ENCODE results near the gene LYRM4. TPM values are rescaled to one million over a fixed set of nuclear protein-coding genes. Genes with fewer than 3 reads are reported as not detected.

LYRM4 gene
- total RNA-seq, 2 donors from 2014 or later, result 19.1 to 22.5 TPM

GRCh38 chr6:5081955-5082354 is 178.8 kb downstream of the LYRM4 start:
- Histone ChIP-seq H3K36me3 (no peaks in the 10 kb centered on the region), H3K27ac (no peak overlapping the region), H3K4me3 (no peak overlapping the region), H3K9me3 (no peaks in the 10 kb centered on the region), H3K4me1 (peaks cover 0 to 23% of the 10 kb centered on the region in 2 donors), H3K27me3 (no peaks in the 10 kb centered on the region)
- TF ChIP-seq CTCF (IDR thresholded peaks at IDR 0.05), result no peak
- no peak for DNase-seq (ENCODE audit: low spot score)

- no peaks in the 10 kb centered on the region for H3K9me3 ChIP-seq
- H3K27ac ChIP-seq, result no peak overlapping the region
- no peak for TF ChIP-seq CTCF (IDR thresholded peaks at IDR 0.05)
- DNase-seq (ENCODE audit: low spot score), result no peak
- H3K4me3 ChIP-seq, result no peak overlapping the region
- peaks cover 0 to 15% of the 10 kb centered on the region in 2 donors for H3K4me1 ChIP-seq
- no peaks in the 10 kb centered on the region for H3K36me3 ChIP-seq
- H3K27me3 ChIP-seq, result no peaks in the 10 kb centered on the region
Observed at GRCh38 chr6:5081182-5081581, 179.6 kb downstream of the LYRM4 start.

- peaks cover 0 to 9% of the 10 kb centered on the region in 2 donors for H3K4me1 ChIP-seq
- H3K27ac ChIP-seq, result no peak overlapping the region
- no peak overlapping the region for H3K4me3 ChIP-seq
- H3K36me3 ChIP-seq, result no peaks in the 10 kb centered on the region
- DNase-seq (ENCODE audit: low spot score), result no peak
- no peak for TF ChIP-seq CTCF (IDR thresholded peaks at IDR 0.05)
- no peaks in the 10 kb centered on the region for H3K27me3 ChIP-seq
- H3K9me3 ChIP-seq, result no peaks in the 10 kb centered on the region
Observed at GRCh38 chr6:5080574-5080973, 180.2 kb downstream of the LYRM4 start.

- no peak for DNase-seq (ENCODE audit: low spot score)
- Histone ChIP-seq H3K27ac (no peak overlapping the region), H3K4me1 (peaks cover 0 to 4% of the 10 kb centered on the region in 2 donors), H3K27me3 (no peaks in the 10 kb centered on the region), H3K4me3 (no peak overlapping the region), H3K9me3 (no peaks in the 10 kb centered on the region), H3K36me3 (no peaks in the 10 kb centered on the region)
- TF ChIP-seq CTCF (IDR thresholded peaks at IDR 0.05), result no peak
Observed at GRCh38 chr6:5079692-5080091, 181.1 kb downstream of the LYRM4 start.

GRCh38 chr6:5078121-5078669 is 182.6 kb downstream of the LYRM4 start:
- Histone ChIP-seq H3K4me3 (no peak overlapping the region), H3K9me3 (no peaks in the 10 kb centered on the region), H3K36me3 (no peaks in the 10 kb centered on the region), H3K4me1 (no peaks in the 10 kb centered on the region), H3K27ac (no peak overlapping the region), H3K27me3 (no peaks in the 10 kb centered on the region)
- TF ChIP-seq CTCF (IDR thresholded peaks at IDR 0.05), result no peak
- no peak for DNase-seq (ENCODE audit: low spot score)

GRCh38 chr6:5076931-5077330 is 183.8 kb downstream of the LYRM4 start:
- Histone ChIP-seq H3K36me3 (no peaks in the 10 kb centered on the region), H3K27ac (no peak overlapping the region), H3K4me3 (no peak overlapping the region), H3K27me3 (no peaks in the 10 kb centered on the region), H3K9me3 (no peaks in the 10 kb centered on the region), H3K4me1 (no peaks in the 10 kb centered on the region)
- no peak for TF ChIP-seq CTCF (IDR thresholded peaks at IDR 0.05)
- no peak for DNase-seq (ENCODE audit: low spot score)
